HepG2 (cell line): ENCODE results near the gene ZFAND2A. TPM values are rescaled to one million over a fixed set of nuclear protein-coding genes. Genes with fewer than 3 reads are reported as not detected.

ENCODE experiments used
- MTERF4 ChIP-seq: sonication (generic); formaldehyde crosslinking; IDR thresholded peaks from 2 replicates; pipeline ENCODE4 v1.8.0; 2023; ENCODE audit warnings: mild to moderate bottlenecking, missing genetic modification reagents
- RELA ChIP-seq: sonication (generic); formaldehyde crosslinking; IDR thresholded peaks from 2 replicates; pipeline ENCODE4 v1.4.0; 2020; ENCODE audit warnings: missing genetic modification reagents
- REST ChIP-seq, 2 experiments: IDR thresholded peaks; 2 replicates each; pipeline ENCODE4 v1.6.1; 2011 to 2012; ENCODE audit warnings: low read length in 2 of 2, borderline replicate concordance in 1 of 2, low read depth in 1 of 2, mild to moderate bottlenecking in 1 of 2, moderate library complexity in 1 of 2
- SNAPC2 ChIP-seq: sonication (generic); formaldehyde crosslinking; IDR thresholded peaks from 2 replicates; pipeline ENCODE4 v1.8.1; 2022; ENCODE audit warnings: mild to moderate bottlenecking, missing genetic modification reagents
- SP4 ChIP-seq: sonication (generic); formaldehyde crosslinking; IDR thresholded peaks from 2 replicates; pipeline ENCODE4 v1.8.1; 2023; ENCODE audit warnings: mild to moderate bottlenecking, missing genetic modification reagents
- ZHX2 ChIP-seq, 2 experiments: sonication (generic) in 1 of 2; formaldehyde crosslinking in 1 of 2; IDR thresholded peaks; 2 replicates each; pipeline versions ENCODE4 v1.6.1 to v1.9.0; 2014 to 2022; ENCODE audit warnings: antibody characterized with exemption in 1 of 2, borderline replicate concordance in 1 of 2, inconsistent platforms in 1 of 2, low read depth in 1 of 2, missing genetic modification reagents in 1 of 2
- ZSCAN31 ChIP-seq: sonication (generic); formaldehyde crosslinking; IDR thresholded peaks from 2 replicates; pipeline ENCODE4 v1.5.0; 2020; ENCODE audit warnings: low read depth, mild to moderate bottlenecking, missing genetic modification reagents
- polyA plus RNA-seq, 8 experiments: library from polyadenylated mRNA; depleted of rRNA in 3 of 8; stranded (reverse) in 7 of 8; unstranded in 1 of 8; fragments of >200 nt; fragmentation: Illumina TruSeq in 4 of 8; extraction: Trizol in 4 of 8; gene quantifications; 2 replicates each; pipeline versions ENCODE4 v1.2.1 to v1.2.3, GENCODE V29; 2011 to 2016; ENCODE audit warnings: low read depth in 4 of 8, missing spikeins in 1 of 8, mixed read lengths in 1 of 8; ENCODE audit not compliant: insufficient read depth in 1 of 8
- total RNA-seq, 5 experiments: library from RNA; depleted of rRNA; stranded (reverse); fragments of >200 nt; fragmentation: Illumina TruSeq; extraction: Trizol; gene quantifications; 2 replicates each; pipeline ENCODE4 v1.2.3, GENCODE V29; 2016; ENCODE audit warnings: low read depth in 1 of 5
- TF ChIP-seq, protein P1 (sequence below): sonication (generic); formaldehyde crosslinking; IDR thresholded peaks from 2 replicates; pipeline ENCODE4 v1.4.0; 2020; ENCODE audit warnings: missing genetic modification reagents
- TF ChIP-seq, protein P2 (sequence below): sonication (generic); formaldehyde crosslinking; IDR thresholded peaks from 2 replicates; pipeline ENCODE4 v1.8.0; 2022; ENCODE audit warnings: missing genetic modification reagents, mild to moderate bottlenecking, moderate library complexity, borderline replicate concordance

The ZFAND2A gene
- total and polyA plus RNA-seq, 2 of the 13 experiments (the other 11 are each of a cell fraction or from before 2014, with no cell fraction given): 140 to 153 TPM

GRCh38 chr7:1175967-1176851, 16.2 kb upstream of the ZFAND2A start (continued):
- TF ChIP-seq ZHX2 (IDR thresholded peaks at IDR 0.05; ENCODE audit: low read depth) (no peak), ZHX2 (CRISPR knock-in tag; IDR thresholded peaks at IDR 0.05; ENCODE audit: borderline replicate concordance) (no peak), SP4 (CRISPR knock-in tag) (peak; percentile 64; the same call in 1 of the 2 replicates), SNAPC2 (no peak), REST (IDR thresholded peaks at IDR 0.05; ENCODE audit: borderline replicate concordance in 1 of 2, low read depth in 1 of 2, low read length in 2 of 2) (no peak), RELA (0 out of 2 replicates have a peak, but pooled peaks have one; percentile 25), MTERF4 (CRISPR knock-in tag) (peak; percentile 26; the same call in 1 of the 2 replicates), ZSCAN31 (CRISPR knock-in tag) (no peak; the same call in 1 of the 2 replicates)
- TF ChIP-seq, protein P1, sequence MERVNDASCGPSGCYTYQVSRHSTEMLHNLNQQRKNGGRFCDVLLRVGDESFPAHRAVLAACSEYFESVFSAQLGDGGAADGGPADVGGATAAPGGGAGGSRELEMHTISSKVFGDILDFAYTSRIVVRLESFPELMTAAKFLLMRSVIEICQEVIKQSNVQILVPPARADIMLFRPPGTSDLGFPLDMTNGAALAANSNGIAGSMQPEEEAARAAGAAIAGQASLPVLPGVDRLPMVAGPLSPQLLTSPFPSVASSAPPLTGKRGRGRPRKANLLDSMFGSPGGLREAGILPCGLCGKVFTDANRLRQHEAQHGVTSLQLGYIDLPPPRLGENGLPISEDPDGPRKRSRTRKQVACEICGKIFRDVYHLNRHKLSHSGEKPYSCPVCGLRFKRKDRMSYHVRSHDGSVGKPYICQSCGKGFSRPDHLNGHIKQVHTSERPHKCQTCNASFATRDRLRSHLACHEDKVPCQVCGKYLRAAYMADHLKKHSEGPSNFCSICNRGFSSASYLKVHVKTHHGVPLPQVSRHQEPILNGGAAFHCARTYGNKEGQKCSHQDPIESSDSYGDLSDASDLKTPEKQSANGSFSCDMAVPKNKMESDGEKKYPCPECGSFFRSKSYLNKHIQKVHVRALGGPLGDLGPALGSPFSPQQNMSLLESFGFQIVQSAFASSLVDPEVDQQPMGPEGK (CRISPR knock-in tag): peak; percentile 41; the same call in 1 of the 2 replicates
- TF ChIP-seq, protein P2, sequence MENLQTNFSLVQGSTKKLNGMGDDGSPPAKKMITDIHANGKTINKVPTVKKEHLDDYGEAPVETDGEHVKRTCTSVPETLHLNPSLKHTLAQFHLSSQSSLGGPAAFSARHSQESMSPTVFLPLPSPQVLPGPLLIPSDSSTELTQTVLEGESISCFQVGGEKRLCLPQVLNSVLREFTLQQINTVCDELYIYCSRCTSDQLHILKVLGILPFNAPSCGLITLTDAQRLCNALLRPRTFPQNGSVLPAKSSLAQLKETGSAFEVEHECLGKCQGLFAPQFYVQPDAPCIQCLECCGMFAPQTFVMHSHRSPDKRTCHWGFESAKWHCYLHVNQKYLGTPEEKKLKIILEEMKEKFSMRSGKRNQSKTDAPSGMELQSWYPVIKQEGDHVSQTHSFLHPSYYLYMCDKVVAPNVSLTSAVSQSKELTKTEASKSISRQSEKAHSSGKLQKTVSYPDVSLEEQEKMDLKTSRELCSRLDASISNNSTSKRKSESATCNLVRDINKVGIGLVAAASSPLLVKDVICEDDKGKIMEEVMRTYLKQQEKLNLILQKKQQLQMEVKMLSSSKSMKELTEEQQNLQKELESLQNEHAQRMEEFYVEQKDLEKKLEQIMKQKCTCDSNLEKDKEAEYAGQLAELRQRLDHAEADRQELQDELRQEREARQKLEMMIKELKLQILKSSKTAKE (CRISPR knock-in tag): peak; percentile 44; the same call in 1 of the 2 replicates
